Measurements from ENCODE around the gene EIF4G3.

- no peak for TF ChIP-seq SIN3A (IDR thresholded peaks at IDR 0.05; ENCODE audit: borderline replicate concordance, insufficient read depth, low read length)
- no peak for TF ChIP-seq TAF1 (IDR thresholded peaks at IDR 0.05; ENCODE audit: borderline replicate concordance, insufficient read depth, low read length)
- TF ChIP-seq POLR2AphosphoS5 (IDR thresholded peaks at IDR 0.05; ENCODE audit: low read depth, low read length): no peak
- TF ChIP-seq, protein P1, sequence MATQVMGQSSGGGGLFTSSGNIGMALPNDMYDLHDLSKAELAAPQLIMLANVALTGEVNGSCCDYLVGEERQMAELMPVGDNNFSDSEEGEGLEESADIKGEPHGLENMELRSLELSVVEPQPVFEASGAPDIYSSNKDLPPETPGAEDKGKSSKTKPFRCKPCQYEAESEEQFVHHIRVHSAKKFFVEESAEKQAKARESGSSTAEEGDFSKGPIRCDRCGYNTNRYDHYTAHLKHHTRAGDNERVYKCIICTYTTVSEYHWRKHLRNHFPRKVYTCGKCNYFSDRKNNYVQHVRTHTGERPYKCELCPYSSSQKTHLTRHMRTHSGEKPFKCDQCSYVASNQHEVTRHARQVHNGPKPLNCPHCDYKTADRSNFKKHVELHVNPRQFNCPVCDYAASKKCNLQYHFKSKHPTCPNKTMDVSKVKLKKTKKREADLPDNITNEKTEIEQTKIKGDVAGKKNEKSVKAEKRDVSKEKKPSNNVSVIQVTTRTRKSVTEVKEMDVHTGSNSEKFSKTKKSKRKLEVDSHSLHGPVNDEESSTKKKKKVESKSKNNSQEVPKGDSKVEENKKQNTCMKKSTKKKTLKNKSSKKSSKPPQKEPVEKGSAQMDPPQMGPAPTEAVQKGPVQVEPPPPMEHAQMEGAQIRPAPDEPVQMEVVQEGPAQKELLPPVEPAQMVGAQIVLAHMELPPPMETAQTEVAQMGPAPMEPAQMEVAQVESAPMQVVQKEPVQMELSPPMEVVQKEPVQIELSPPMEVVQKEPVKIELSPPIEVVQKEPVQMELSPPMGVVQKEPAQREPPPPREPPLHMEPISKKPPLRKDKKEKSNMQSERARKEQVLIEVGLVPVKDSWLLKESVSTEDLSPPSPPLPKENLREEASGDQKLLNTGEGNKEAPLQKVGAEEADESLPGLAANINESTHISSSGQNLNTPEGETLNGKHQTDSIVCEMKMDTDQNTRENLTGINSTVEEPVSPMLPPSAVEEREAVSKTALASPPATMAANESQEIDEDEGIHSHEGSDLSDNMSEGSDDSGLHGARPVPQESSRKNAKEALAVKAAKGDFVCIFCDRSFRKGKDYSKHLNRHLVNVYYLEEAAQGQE (IDR thresholded peaks at IDR 0.05; ENCODE audit: insufficient read depth in 1 of 2, low read depth in 2 of 2, low read length in 2 of 2): no peak
- no peak for TF ChIP-seq FOXP2 (optimal IDR thresholded peaks at IDR 0.05; ENCODE audit: borderline replicate concordance, extremely low read depth, extremely low read length, insufficient read depth)
These were observed 148.1 kb downstream of the EIF4G3 start for GRCh38 chr1:21028520-21029145.
